ENCODE data around the gene AKAP13.

The AKAP13 gene

DNA sequence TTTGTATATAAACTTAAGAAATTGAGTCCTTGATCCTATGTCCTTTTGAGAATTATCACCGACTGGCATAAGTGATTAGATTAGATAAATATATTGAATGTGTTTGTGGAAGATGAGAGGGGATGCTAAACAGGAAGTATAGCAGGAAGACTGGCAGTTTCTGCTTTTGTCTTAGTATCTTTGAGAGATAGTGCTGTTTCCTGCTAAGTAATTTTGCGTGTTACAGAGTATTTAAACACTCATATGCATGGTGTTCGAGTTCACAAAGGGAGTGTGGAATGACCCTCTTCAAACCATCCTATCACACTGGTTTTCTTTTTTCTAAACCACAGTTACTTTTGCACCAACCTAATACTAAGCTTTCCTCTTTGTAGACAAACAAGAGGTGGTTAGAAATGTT is 308.3 kb downstream of the AKAP13 start:
- POLR2A ChIA-PET = no interaction called here
- no peak for DNase-seq (ENCODE audit: low read depth, low spot score)
- TF ChIP-seq, protein P1, sequence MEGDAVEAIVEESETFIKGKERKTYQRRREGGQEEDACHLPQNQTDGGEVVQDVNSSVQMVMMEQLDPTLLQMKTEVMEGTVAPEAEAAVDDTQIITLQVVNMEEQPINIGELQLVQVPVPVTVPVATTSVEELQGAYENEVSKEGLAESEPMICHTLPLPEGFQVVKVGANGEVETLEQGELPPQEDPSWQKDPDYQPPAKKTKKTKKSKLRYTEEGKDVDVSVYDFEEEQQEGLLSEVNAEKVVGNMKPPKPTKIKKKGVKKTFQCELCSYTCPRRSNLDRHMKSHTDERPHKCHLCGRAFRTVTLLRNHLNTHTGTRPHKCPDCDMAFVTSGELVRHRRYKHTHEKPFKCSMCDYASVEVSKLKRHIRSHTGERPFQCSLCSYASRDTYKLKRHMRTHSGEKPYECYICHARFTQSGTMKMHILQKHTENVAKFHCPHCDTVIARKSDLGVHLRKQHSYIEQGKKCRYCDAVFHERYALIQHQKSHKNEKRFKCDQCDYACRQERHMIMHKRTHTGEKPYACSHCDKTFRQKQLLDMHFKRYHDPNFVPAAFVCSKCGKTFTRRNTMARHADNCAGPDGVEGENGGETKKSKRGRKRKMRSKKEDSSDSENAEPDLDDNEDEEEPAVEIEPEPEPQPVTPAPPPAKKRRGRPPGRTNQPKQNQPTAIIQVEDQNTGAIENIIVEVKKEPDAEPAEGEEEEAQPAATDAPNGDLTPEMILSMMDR (IDR thresholded peaks at IDR 0.05; ENCODE audit: insufficient read depth, low read length, missing control alignments) = no peak
- no peak overlapping the region for H3K4me3 ChIP-seq (ENCODE audit: low read depth, low read length)
- CTCF ChIA-PET = no interaction called here

DNA sequence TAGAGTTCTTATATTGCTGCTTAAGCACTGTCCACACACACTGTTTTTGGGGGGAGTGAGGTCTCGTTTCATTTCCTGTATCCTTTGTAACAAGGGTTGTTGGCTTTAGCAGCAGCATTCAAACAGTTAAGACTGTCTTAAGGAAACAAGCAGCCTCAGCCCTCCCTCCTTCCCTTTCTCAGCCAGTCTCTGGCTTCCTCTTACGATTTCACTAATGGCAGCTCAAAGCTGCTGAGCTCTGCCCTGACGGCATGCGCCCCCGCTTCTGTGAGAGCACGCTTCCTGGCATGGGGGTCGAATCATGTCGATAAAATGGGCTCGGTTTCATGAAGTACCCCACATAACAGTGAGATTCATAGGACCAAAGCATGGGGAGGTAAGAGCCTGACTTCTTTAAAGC is 309.3 kb downstream of the AKAP13 start:
- DNase-seq (ENCODE audit: low read depth, low spot score) = no peak
- ChIA-PET POLR2A (no interaction called here), CTCF (interaction anchor here (0.8 to 1.4 kb wide), 3 partner anchors 13 to 142 kb away, joined by 3 read pairs; no protein-coding TSS in a partner anchor)
- TF ChIP-seq, protein P1 (IDR thresholded peaks at IDR 0.05; ENCODE audit: insufficient read depth, low read length, missing control alignments) = no peak
- no peak overlapping the region; the same call in 1 of the 2 replicates for H3K4me3 ChIP-seq (ENCODE audit: low read depth, low read length)

DNA sequence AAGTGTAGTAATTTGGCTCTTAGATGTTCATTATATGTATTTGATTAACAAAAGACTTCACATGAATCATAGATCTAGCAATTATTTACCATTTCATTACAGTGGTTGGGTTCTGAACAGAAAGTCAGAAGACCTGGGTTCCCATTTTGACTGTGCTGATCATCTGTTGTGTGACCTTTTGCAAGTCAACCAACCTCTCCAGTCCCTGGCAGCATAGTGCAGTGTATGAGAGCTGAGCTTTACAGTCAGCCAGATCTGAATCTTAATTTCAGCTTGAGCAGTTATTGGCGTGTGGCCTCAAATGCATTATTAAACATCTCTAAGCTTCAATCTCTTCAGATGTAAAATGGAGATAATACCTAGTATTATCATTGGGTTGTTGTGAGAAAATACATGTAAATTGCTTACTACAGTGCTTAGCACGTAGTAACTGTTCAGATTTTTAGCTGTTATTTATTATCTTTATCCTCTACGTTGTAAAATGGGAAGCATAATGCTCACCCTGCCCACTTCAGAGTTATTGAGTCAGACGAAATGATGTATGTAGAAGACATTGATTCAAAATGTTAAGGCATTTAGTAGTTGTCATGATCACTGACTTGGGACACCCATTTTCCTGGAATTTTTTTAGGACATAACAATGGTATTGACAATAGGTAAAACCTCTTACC is 310.3 kb downstream of the AKAP13 start:
- ChIA-PET CTCF (interaction anchor here (0.6 to 1.4 kb wide), 5 partner anchors 12 to 205 kb away, joined by 3 read pairs; no protein-coding TSS in a partner anchor), POLR2A (no interaction called here)
- DNase-seq (ENCODE audit: low read depth, low spot score) = no peak
- TF ChIP-seq, protein P1 (IDR thresholded peaks at IDR 0.05; ENCODE audit: insufficient read depth, low read length, missing control alignments) = no peak
- no peak overlapping the region for H3K4me3 ChIP-seq (ENCODE audit: low read depth, low read length)

DNA sequence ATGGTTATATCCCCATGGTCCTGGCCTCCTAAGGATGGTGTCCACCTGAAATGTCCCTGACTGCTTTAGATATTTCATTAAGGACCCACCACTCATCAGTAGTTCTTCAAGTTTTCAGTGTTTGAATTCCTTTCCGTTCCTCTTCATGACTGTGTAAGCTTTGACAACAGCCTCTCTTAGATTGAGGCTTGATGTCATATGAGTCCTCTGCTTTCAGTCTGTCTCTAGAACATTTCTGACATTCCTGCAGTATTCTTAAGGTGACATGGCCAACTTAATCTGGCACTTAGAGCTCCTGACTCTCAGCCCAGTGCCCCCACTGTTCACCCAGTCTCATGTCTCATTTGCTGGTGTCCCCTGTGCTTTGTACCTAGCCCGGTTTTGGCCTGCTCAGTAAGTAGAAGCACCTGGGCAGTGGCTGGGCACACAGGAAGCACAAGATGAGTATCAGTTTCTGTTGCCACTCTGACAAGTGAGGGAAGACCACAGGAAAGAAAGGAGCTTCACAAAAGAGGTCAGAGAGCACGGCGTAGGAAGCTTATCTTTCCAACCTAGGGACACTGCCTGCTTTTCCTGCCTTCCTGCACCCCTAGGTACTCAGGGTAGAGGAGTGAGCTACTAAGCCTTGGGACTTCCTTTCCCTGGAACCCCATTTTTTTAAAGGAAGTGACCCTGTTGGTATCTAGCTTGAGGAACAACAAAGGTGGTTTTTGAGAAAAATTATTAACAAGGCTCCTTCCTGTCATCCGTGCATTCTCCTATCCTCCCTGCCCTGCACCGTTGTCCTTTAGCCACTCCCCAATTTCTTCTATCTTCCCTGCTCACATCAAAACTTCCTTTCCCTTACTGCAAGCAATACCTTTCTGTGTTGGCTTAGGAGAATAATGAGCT is 311.2 kb downstream of the AKAP13 start:
- POLR2A ChIA-PET = interaction anchor here (0.5 kb wide), 1 partner anchor 135 kb away, joined by 3 read pairs; no protein-coding TSS in a partner anchor
- H3K4me3 ChIP-seq (ENCODE audit: low read depth, low read length) = no peak overlapping the region
- TF ChIP-seq, protein P1 (IDR thresholded peaks at IDR 0.05; ENCODE audit: insufficient read depth, low read length, missing control alignments) = no peak
- CTCF ChIA-PET = interaction anchor here (0.6 to 1.6 kb wide), 4 partner anchors 9 to 206 kb away, joined by 3 to 4 read pairs (median 3); no protein-coding TSS in a partner anchor
- DNase-seq (ENCODE audit: low read depth, low spot score) = no peak

DNA sequence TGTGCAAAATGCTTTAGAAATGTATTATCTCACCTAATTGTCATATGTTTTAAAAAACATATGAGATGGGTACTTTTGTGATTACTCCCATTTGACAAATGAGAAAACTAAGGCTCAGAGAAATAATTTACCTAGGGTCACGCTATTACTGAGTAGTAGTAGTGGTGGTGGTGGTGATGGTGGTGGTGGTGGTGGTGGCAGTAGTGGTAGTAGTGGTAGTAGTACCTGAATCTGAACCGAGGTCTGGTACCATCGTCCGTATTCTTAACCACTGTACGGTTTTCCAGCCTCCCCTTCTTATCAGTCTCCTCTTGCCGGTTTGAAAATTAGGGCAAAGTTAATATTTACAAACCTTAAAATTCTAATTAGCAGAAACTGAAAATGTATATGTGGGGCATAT is 311.9 kb downstream of the AKAP13 start:
- no peak overlapping the region for H3K4me3 ChIP-seq (ENCODE audit: low read depth, low read length)
- ChIA-PET CTCF (interaction anchor here (1.5 to 1.6 kb wide), 2 partner anchors 10 to 36 kb away, joined by 3 to 4 read pairs; no protein-coding TSS in a partner anchor), POLR2A (interaction anchor here (0.5 kb wide), 1 partner anchor 135 kb away, joined by 3 read pairs; no protein-coding TSS in a partner anchor)
- no peak for DNase-seq (ENCODE audit: low read depth, low spot score)
- TF ChIP-seq, protein P1 (IDR thresholded peaks at IDR 0.05; ENCODE audit: insufficient read depth, low read length, missing control alignments) = no peak

GRCh38 chr15:85692873-85693272 is 312.5 kb downstream of the AKAP13 start:
- DNase-seq (ENCODE audit: low read depth, low spot score) = no peak
- no peak overlapping the region for H3K4me3 ChIP-seq (ENCODE audit: low read depth, low read length)
- ChIA-PET CTCF (interaction anchor here (1.5 to 1.6 kb wide), 2 partner anchors 10 to 36 kb away, joined by 3 to 4 read pairs; no protein-coding TSS in a partner anchor), POLR2A (no interaction called here)
- TF ChIP-seq, protein P1 (IDR thresholded peaks at IDR 0.05; ENCODE audit: insufficient read depth, low read length, missing control alignments) = no peak
